Activated CD8-positive, alpha-beta memory T cell treated with anti-CD3 and anti-CD28 coated beads, Interleukin-2, amount 50 U/mL, for 4 hours (primary cell): Measurements from ENCODE around the gene RGL2.
"Not testable (repeated sequence)": the region's sequence is repeated elsewhere in the genome, so short reads cannot be mapped to it uniquely, and the experiment has no call there.

Experiments
- DNase-seq: peaks from one replicate; pipeline ENCODE4 v3.0.0-alpha.2; 2020

The RGL2 gene

GRCh38 chr6:33271468-33272274, 27.1 kb downstream of the RGL2 start, which contains the start of the genes RPS18 and VPS52:
Gene RPS18 (plus strand): TSS chr6:33272075. CDS start chr6:33272120, 45 bp downstream.
Gene VPS52 (minus strand): TSS chr6:33271876. CDS start chr6:33271675, 201 bp downstream.
- peak; percentile 87 for DNase-seq

GRCh38 chr6:33271117-33271467, 27.6 kb downstream of the RGL2 start:
- no peak for DNase-seq

GRCh38 chr6:33264015-33264414, 34.7 kb downstream of the RGL2 start:
- DNase-seq: no peak

- not testable (repeated sequence) for DNase-seq
Measured at GRCh38 chr6:33262490-33262889, 36.3 kb downstream of the RGL2 start.

GRCh38 chr6:33259032-33259431, 39.7 kb downstream of the RGL2 start:
- DNase-seq: no peak

GRCh38 chr6:33254591-33254990, 44.2 kb downstream of the RGL2 start:
- no peak for DNase-seq

- no peak for DNase-seq
Measured at GRCh38 chr6:33252759-33253158, 46.0 kb downstream of the RGL2 start.

GRCh38 chr6:33251395-33252012, 47.2 kb downstream of the RGL2 start:
- DNase-seq: no peak

GRCh38 chr6:33250731-33251130, 48.0 kb downstream of the RGL2 start:
- DNase-seq: no peak

GRCh38 chr6:33249732-33250630, 48.8 kb downstream of the RGL2 start:
- peak; percentile 20 for DNase-seq

- DNase-seq: peak; percentile 94
Measured at GRCh38 chr6:33248932-33249731, 49.6 kb downstream of the RGL2 start.

GRCh38 chr6:33248643-33248931, 50.2 kb downstream of the RGL2 start:
- no peak for DNase-seq

- DNase-seq: peak; percentile 93
Measured at GRCh38 chr6:33247977-33248642, 50.6 kb downstream of the RGL2 start.

GRCh38 chr6:33243476-33243875, 55.3 kb downstream of the RGL2 start:
- no peak for DNase-seq

- no peak for DNase-seq
Measured at GRCh38 chr6:33241968-33242367, 56.8 kb downstream of the RGL2 start.
